Motor neuron (in vitro differentiated cells): ENCODE data around the gene RAF1. TPM values are rescaled to one million over a fixed set of nuclear protein-coding genes. Genes with fewer than 3 reads are reported as not detected.
"Not testable (repeated sequence)": the region's sequence is repeated elsewhere in the genome, so short reads cannot be mapped to it uniquely, and the experiment has no call there.

Experiments used
- ATAC-seq, 8 experiments: fragments of 200-7000 bp; cut with Tn5 transposase; replicated peaks in 6 of 8; 2 replicates each; pipeline ENCODE4 v1.8.0; 2021; ENCODE audit warnings: mild to moderate bottlenecking in 8 of 8, moderate library complexity in 8 of 8
- H3K27ac ChIP-seq, 2 donors: fragments of 250-450 bp; sonication (Bioruptor Pico); 2 replicates each; pipeline ENCODE4 v1.9.0; 2021; ENCODE audit warnings: antibody characterized with exemption in 2 of 2, mild to moderate bottlenecking in 2 of 2, moderate library complexity in 1 of 2
- H3K4me1 ChIP-seq, 2 donors: fragments of 250-450 bp; sonication (Bioruptor Pico); replicated peaks in 1 of 2; 2 replicates each; pipeline ENCODE4 v1.6.1; 2021; ENCODE audit warnings: antibody characterized with exemption in 2 of 2, mild to moderate bottlenecking in 2 of 2, moderate library complexity in 1 of 2
- H3K4me3 ChIP-seq, 5 donors: fragments of 250-450 bp; sonication (Bioruptor Pico); 2 replicates each; pipeline ENCODE4 v1.9.0; 2021; ENCODE audit warnings: antibody characterized with exemption in 5 of 5, mild to moderate bottlenecking in 5 of 5, moderate library complexity in 4 of 5
- WGBS, 10 experiments: fragments of 450-650 bp; shearing (Covaris generic); methylation state at CpG; one replicate each; pipeline ENCODE4 v1.0.0; 2022; 5-methylcytosine and 5-hydroxymethylcytosine counted together
- in situ Hi-C, 9 experiments: fragments of 400-800 bp; cut with MboI; loops; one replicate each; pipeline ENCODE4 v1.15.0; 2021; ENCODE audit warnings: low sequenced_read_pairs in 9 of 9, low pct_unique_long_range_greater_than_20kb in 2 of 9; ENCODE audit not compliant: unreplicated experiment in 9 of 9
- total RNA-seq, 8 experiments: library from RNA; unstranded; fragments of 300-600 nt; gene quantifications; 2 replicates each; pipeline versions ENCODE4 v1.2.3 to v1.2.4, GENCODE V29; 2022

The RAF1 gene
- total RNA-seq, 8 experiments from 2014 or later = 62.0 to 121 (median 75.6) TPM

- Histone ChIP-seq H3K27ac (no peak overlapping the region), H3K4me1 (peaks cover 4 to 5% of the 10 kb centered on the region in 2 donors), H3K4me3 (no peak overlapping the region)
- 60 to 100% (median 76%) methylated on average over 1 to 2 of the region's 2 CpGs; no CpG with 5 or more reads in 5 of the 10 experiments for WGBS, 10 experiments
- in situ Hi-C loops = no loop called here
- no peak for ATAC-seq
Measured at GRCh38 chr3:12695916-12696315, 32.0 kb upstream of the RAF1 start.

DNA sequence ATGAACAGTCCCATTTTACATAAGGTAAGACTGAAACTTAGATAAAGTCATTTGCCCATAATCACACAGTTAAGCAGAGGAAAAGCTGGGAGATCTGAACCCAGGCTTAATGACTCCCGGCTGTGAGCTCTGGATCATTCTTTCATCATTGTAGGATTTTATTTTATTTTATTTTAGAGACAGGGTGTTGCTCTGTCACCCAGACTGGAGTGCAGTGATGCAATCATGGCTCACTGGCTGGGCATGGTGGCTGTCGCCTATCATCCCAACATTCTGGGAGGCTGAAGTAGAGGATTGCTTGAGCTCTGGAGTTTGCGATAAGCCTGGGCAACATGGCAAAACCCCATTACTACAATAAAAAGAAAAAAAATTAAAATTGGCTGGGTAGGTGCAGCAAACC, 31.2 kb upstream of the RAF1 start:
- no peak for ATAC-seq
- in situ Hi-C loops = no loop called here
- H3K4me3 ChIP-seq = no peak overlapping the region
- no peaks in the 10 kb centered on the region for H3K4me1 ChIP-seq
- H3K27ac ChIP-seq = no peak overlapping the region
- WGBS, 10 experiments = 4 to 100% (median 80%) methylated on average over 1 to 3 of the region's 3 CpGs; no CpG with 5 or more reads in 1 of the 10 experiments

GRCh38 chr3:12692444-12692843, 28.5 kb upstream of the RAF1 start:
- no peak overlapping the region for H3K4me3 ChIP-seq
- in situ Hi-C loops = no loop called here
- no peak for ATAC-seq
- H3K27ac ChIP-seq = no peak overlapping the region
- 86 to 100% (median 98%) methylated on average over 1 to 6 of the region's 8 CpGs; no CpG with 5 or more reads in 2 of the 10 experiments for WGBS, 10 experiments
- H3K4me1 ChIP-seq = no peaks in the 10 kb centered on the region

GRCh38 chr3:12689997-12690711, 26.2 kb upstream of the RAF1 start:
- Histone ChIP-seq H3K4me1 (no peaks in the 10 kb centered on the region), H3K4me3 (no peak overlapping the region), H3K27ac (no peak overlapping the region)
- in situ Hi-C loops = no loop called here
- ATAC-seq = no peak
- 30 to 90% (median 69%) methylated on average over 2 to 9 of the region's 11 CpGs; no CpG with 5 or more reads in 2 of the 10 experiments for WGBS, 10 experiments

- ATAC-seq = no peak
- Histone ChIP-seq H3K4me1 (no peaks in the 10 kb centered on the region), H3K4me3 (no peak overlapping the region), H3K27ac (no peak overlapping the region)
- in situ Hi-C loops = no loop called here
- 40 to 88% (median 70%) methylated on average over 1 to 3 of the region's 4 CpGs; no CpG with 5 or more reads in 1 of the 10 experiments for WGBS, 10 experiments
Measured at GRCh38 chr3:12687948-12688347, 24.0 kb upstream of the RAF1 start.

DNA sequence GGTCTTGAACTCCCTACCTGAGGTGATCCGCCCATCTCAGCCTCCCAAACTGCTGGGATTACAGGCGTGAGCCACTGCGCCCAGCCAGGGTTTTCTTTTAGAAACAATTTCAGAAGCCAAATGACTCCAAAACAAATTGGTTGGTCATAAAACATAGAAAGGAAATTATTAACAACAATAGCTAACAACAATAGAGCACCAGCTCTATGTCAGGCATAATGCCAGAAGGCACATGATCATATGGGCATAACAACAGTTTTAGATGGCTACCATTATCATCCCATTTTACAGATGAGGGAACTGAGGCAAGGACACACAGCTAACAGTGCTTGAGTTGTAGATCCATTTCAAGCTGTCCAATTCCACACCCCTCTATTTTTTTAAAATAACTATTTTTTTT, 22.2 kb upstream of the RAF1 start:
- Histone ChIP-seq H3K4me3 (no peak overlapping the region), H3K4me1 (no peaks in the 10 kb centered on the region), H3K27ac (no peak overlapping the region)
- ATAC-seq = no peak
- in situ Hi-C loops = no loop called here
- 20 to 100% (median 69%) methylated on average over 1 to 2 of the region's 3 CpGs; no CpG with 5 or more reads in 4 of the 10 experiments for WGBS, 10 experiments

- in situ Hi-C loops = no loop called here
- no peak overlapping the region for H3K27ac ChIP-seq
- no peaks in the 10 kb centered on the region for H3K4me1 ChIP-seq
- ATAC-seq = peak in 3 of 8 experiments; percentile 55 to 80 (median 58)
- no peak overlapping the region for H3K4me3 ChIP-seq
- WGBS, 10 experiments = 57 to 100% (median 100%) methylated on average over 1 of the region's 1 CpG; no CpG with 5 or more reads in 6 of the 10 experiments
Measured at GRCh38 chr3:12681943-12682390, 18.1 kb upstream of the RAF1 start.

DNA sequence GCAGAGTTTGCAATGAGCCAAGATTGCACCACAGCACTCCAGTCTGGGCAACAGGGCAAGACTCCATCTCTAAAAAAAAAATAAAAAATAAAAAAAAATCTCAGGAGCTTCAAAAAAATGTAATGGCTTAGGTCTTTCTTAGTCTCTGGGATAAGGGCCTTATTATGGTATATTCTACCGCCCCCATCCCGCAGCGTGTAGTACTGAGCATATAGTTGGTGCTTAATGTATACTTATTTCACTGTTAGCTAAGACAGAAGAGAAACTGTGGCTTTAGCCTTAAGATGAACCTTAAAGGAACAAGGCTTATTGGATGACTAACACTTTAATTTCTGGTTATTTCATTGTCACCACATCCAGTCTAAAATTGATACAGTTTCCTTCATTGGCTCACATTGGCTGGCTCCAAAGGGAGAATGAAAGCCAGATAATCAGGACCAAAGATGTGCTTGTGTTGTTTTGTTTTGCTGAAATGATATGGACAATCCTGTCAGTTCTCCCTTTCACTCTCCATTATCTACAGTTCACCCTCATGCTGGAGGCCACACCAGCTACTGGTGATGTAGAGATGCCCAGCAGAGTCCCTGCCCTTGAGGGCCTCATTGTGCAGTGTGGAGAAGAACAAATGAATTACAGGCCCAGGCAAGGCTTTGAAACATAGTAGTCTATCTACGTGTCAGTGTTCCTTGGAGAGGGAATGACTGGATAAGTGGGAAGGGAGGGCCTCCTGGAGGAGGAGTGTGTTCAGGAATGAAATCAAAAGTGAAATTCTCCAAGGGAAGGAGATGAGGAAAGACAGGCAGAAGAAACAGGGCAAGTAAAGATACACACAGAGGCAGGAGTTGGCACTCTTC, 17.4 kb upstream of the RAF1 start:
- in situ Hi-C loops = no loop called here
- no peaks in the 10 kb centered on the region for H3K4me1 ChIP-seq
- 38 to 96% (median 81%) methylated on average over 1 to 4 of the region's 4 CpGs; no CpG with 5 or more reads in 2 of the 10 experiments for WGBS, 10 experiments
- H3K4me3 ChIP-seq = no peak overlapping the region
- no peak overlapping the region for H3K27ac ChIP-seq
- ATAC-seq = peak in 1 of 8 experiments; percentile 42

- no peaks in the 10 kb centered on the region for H3K4me1 ChIP-seq
- peak in 2 of 8 experiments; percentile 68 to 73 for ATAC-seq
Measured at GRCh38 chr3:12679468-12679867, 15.6 kb upstream of the RAF1 start.

DNA sequence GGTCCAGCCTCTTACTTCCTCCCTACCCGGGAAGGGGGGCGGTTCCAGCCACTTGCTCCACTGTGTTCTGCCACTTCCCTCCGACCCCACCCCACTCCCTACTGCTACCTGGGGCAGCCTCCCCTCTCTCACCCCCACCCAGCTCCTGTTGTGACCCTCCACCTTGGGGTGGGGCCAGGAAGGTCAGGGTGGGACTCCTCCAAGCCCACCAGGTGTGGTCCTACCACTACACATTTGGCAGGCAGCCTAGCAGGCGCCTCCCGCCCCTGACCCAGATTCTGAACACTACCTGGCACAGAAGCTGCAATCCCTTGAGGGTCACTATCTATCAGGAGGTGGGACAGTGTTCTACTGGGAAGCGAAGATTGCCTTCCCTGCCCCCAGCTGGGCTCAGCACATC, 13.7 kb upstream of the RAF1 start:
- no peak for ATAC-seq
- in situ Hi-C loops = no loop called here
- H3K27ac ChIP-seq = no peak overlapping the region
- no peaks in the 10 kb centered on the region for H3K4me1 ChIP-seq
- no peak overlapping the region for H3K4me3 ChIP-seq
- 60 to 100% (median 86%) methylated on average over 1 to 2 of the region's 6 CpGs; no CpG with 5 or more reads in 6 of the 10 experiments for WGBS, 10 experiments

More at GRCh38 chr3:12679468-12679867, 15.6 kb upstream of the RAF1 start:
- Histone ChIP-seq H3K27ac (no peak overlapping the region), H3K4me3 (no peak overlapping the region)
- in situ Hi-C loops = no loop called here
- 43 to 100% (median 88%) methylated on average over 2 to 5 of the region's 6 CpGs; no CpG with 5 or more reads in 5 of the 10 experiments for WGBS, 10 experiments

GRCh38 chr3:12675115-12675810, 11.3 kb upstream of the RAF1 start:
- no peak overlapping the region for H3K4me3 ChIP-seq
- WGBS, 10 experiments = 58 to 100% (median 86%) methylated on average over 1 to 5 of the region's 9 CpGs; no CpG with 5 or more reads in 4 of the 10 experiments
- H3K27ac ChIP-seq = no peak overlapping the region
- no peak for ATAC-seq
- in situ Hi-C loops = no loop called here
- H3K4me1 ChIP-seq = no peaks in the 10 kb centered on the region

GRCh38 chr3:12673956-12674736, 10.2 kb upstream of the RAF1 start:
- H3K4me1 ChIP-seq, H3K4me3 ChIP-seq, H3K27ac ChIP-seq, ATAC-seq, in situ Hi-C loops: not testable (repeated sequence)
- WGBS, 10 experiments = 67% methylated on average over 4 of the region's 10 CpGs; no CpG with 5 or more reads in 9 of the 10 experiments
